Calu3 (cell line): ENCODE results near the gene DENND4B. TPM values are rescaled to one million over a fixed set of nuclear protein-coding genes. Genes with fewer than 3 reads are reported as not detected.

Experiments
- BruUV-seq: library from RNA; stranded (reverse); fragments of 400-500 nt; replicated peaks from 2 replicates; lab custom pipeline; 2021; lab: Mats Ljungman, UMichigan
- CTCF ChIA-PET: fragments of 300-600 bp; sonication (Branson Sonifier 250); formaldehyde crosslinking; loops from one replicate; lab custom pipeline; 2022; ENCODE audit warnings: antibody characterized with exemption; lab: Charles Lee
- DNase-seq: peaks from one replicate; pipeline ENCODE4 v3.0.0; 2022
- H3K27ac Mint-ChIP-seq: one replicate; pipeline ENCODE4 v1.8.0; 2022; ENCODE audit warnings: mixed read lengths; ENCODE audit not compliant: unreplicated experiment
- H3K27me3 Mint-ChIP-seq: one replicate; pipeline ENCODE4 v1.8.0; 2022; ENCODE audit warnings: mixed read lengths; ENCODE audit not compliant: unreplicated experiment
- H3K36me3 Mint-ChIP-seq: one replicate; pipeline ENCODE4 v1.8.0; 2022; ENCODE audit warnings: mild to moderate bottlenecking, moderate library complexity, mixed read lengths; ENCODE audit not compliant: insufficient read depth, unreplicated experiment
- H3K4me1 Mint-ChIP-seq: one replicate; pipeline ENCODE4 v1.8.0; 2022; ENCODE audit warnings: mild to moderate bottlenecking, low read depth, mixed read lengths; ENCODE audit not compliant: unreplicated experiment
- H3K4me3 Mint-ChIP-seq: one replicate; pipeline ENCODE4 v1.8.0; 2022; ENCODE audit warnings: mild to moderate bottlenecking, low read depth, moderate library complexity, mixed read lengths; ENCODE audit not compliant: unreplicated experiment
- H3K9me3 Mint-ChIP-seq: one replicate; pipeline ENCODE4 v1.8.0; 2022; ENCODE audit warnings: low read depth, mixed read lengths; ENCODE audit not compliant: unreplicated experiment
- intact Hi-C: fragments of 100-400 bp; cut with micrococcal nuclease; formaldehyde crosslinking; loops from one replicate; pipeline ENCODE4 v1.10.0; 2022; ENCODE audit not compliant: unreplicated experiment
- total RNA-seq: library from RNA; stranded (reverse); gene quantifications from 2 replicates; pipeline ENCODE4 v1.2.3, GENCODE V29; 2022
- TF ChIP-seq, protein P1 (sequence below): fragments of 200-600 bp; IDR thresholded peaks from one replicate; pipeline ENCODE4 v1.8.0; 2022; ENCODE audit warnings: antibody characterized with exemption; ENCODE audit not compliant: unreplicated experiment

Gene DENND4B
- total RNA-seq, 1 experiment from 2014 or later: 90.0 TPM

DNA sequence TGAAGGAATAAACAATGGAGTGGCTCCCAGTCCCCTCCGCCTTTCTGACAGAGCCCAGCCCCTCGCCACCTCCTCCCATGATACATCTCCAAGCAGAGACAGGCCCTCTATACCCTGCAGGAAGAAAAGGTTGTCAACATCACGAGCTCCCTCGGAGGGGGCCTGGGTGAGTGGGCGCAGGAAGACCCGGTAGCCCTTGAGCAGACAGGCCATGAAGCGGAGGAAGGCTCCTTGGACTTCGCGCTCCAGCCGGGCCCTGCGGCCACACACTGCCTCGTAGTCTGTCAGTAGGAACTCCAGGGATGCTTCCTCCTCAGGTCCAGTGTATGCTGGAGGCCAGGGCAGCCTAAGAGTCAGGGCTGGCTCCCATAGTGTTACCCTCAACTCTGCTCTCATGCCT is 7.0 kb downstream of the DENND4B start:
- Mint-ChIP-seq H3K4me1 (peaks cover 4% of the 10 kb centered on the region), H3K27ac (no peak overlapping the region), H3K4me3 (no peak overlapping the region), H3K36me3 (peaks cover 60% of the 10 kb centered on the region), H3K9me3 (no peaks in the 10 kb centered on the region), H3K27me3 (no peaks in the 10 kb centered on the region)
- CTCF ChIA-PET: no interaction called here
- TF ChIP-seq, protein P1, sequence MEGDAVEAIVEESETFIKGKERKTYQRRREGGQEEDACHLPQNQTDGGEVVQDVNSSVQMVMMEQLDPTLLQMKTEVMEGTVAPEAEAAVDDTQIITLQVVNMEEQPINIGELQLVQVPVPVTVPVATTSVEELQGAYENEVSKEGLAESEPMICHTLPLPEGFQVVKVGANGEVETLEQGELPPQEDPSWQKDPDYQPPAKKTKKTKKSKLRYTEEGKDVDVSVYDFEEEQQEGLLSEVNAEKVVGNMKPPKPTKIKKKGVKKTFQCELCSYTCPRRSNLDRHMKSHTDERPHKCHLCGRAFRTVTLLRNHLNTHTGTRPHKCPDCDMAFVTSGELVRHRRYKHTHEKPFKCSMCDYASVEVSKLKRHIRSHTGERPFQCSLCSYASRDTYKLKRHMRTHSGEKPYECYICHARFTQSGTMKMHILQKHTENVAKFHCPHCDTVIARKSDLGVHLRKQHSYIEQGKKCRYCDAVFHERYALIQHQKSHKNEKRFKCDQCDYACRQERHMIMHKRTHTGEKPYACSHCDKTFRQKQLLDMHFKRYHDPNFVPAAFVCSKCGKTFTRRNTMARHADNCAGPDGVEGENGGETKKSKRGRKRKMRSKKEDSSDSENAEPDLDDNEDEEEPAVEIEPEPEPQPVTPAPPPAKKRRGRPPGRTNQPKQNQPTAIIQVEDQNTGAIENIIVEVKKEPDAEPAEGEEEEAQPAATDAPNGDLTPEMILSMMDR: no peak
- intact Hi-C loops: no loop called here
- no TSS peak for BruUV-seq
- DNase-seq: no peak

DNA sequence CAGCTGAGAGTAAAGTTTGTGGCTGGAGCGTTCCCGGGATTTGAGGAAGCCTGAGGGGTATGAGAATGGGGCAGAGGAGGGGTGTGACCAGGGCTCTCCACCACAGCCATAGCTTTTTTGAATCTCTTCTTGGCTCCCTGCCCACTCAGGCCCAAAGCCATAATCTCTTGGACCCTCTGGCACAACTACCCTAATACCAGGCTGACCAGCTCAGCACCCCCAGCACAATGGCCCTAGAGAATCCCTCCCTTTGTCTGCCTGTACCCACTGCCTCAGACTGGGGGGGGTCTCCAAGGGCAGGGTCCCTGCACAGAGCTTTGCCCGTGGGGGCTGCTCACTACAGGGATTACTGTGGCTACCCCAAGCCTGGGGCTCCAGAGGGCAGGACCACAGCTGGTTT is 7.5 kb downstream of the DENND4B start:
- CTCF ChIA-PET: no interaction called here
- no peak overlapping the region for H3K4me3 Mint-ChIP-seq
- no peak for DNase-seq
- H3K27ac Mint-ChIP-seq: no peak overlapping the region
- TF ChIP-seq, protein P1: no peak
- no peaks in the 10 kb centered on the region for H3K27me3 Mint-ChIP-seq
- no TSS peak for BruUV-seq
- intact Hi-C loops: no loop called here
- peaks cover 60% of the 10 kb centered on the region for H3K36me3 Mint-ChIP-seq
- no peaks in the 10 kb centered on the region for H3K9me3 Mint-ChIP-seq
- H3K4me1 Mint-ChIP-seq: no peaks in the 10 kb centered on the region

DNA sequence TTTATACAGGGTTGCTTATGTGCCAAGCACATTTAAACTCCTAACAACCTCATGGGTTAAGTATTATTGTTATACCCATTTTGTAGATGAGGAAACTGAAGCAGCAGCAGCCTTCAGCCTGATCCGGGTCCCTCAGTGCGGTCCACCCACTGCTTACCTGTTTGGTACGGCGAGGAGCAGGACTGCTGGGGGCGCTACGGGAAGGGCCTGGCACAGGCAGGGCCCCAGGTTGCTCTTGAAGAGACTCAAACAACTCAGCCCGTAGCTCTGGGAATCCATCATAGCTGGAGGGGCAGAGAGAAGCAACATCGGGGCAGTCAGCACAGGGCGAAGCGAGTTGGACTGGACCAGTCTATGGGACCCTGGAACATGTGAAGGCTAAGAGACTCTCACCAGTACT is 9.2 kb downstream of the DENND4B start:
- H3K9me3 Mint-ChIP-seq: no peaks in the 10 kb centered on the region
- DNase-seq: no peak
- intact Hi-C loops: no loop called here
- TF ChIP-seq, protein P1: no peak
- no peak overlapping the region for H3K4me3 Mint-ChIP-seq
- H3K27me3 Mint-ChIP-seq: no peaks in the 10 kb centered on the region
- no peak overlapping the region for H3K27ac Mint-ChIP-seq
- CTCF ChIA-PET: no interaction called here
- H3K36me3 Mint-ChIP-seq: peaks cover 65% of the 10 kb centered on the region
- no TSS peak for BruUV-seq
- H3K4me1 Mint-ChIP-seq: no peaks in the 10 kb centered on the region

DNA sequence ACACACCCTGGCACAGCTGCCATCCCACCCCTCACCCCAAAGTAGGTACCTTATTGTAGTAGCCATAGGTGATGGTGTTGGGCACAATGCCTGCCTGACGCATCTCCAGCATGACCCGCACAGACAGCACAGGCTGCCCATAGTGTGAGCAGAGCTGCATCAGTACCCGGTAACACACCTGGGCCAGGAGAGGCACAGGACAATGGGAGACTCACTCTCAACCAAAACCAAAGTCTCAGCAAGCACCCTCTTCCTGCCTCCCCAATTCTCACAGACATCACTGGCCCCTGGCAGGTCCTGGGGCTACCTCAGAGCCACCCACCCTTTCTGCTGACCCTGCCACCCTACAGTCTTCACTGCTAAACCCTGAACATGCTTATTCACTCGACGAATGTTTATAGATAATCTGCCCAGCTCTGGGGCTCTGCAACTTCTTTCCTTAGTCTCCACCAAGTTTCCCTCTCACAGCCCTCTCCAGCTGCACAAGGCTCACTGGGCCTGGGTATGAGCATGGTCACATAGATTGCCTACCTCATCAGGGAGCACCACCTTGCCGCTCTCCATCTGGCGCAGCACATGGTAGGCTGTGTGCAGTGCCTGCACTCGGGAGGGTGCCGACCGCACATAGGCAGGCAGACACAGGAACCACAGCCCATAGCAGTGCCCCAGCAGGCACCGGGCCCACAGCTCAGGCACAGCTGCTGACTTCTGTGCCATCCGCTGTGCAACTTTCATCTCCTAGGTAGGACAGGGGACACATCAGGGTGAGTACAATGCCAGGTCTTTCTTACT is 10.3 kb downstream of the DENND4B start:
- intact Hi-C loops: no loop called here
- Mint-ChIP-seq H3K9me3 (no peaks in the 10 kb centered on the region), H3K4me1 (no peaks in the 10 kb centered on the region), H3K36me3 (peaks cover 72% of the 10 kb centered on the region), H3K27ac (no peak overlapping the region), H3K4me3 (no peak overlapping the region), H3K27me3 (no peaks in the 10 kb centered on the region)
- BruUV-seq: no TSS peak
- CTCF ChIA-PET: no interaction called here
- TF ChIP-seq, protein P1: no peak
- no peak for DNase-seq
